Neural cell (in vitro differentiated cells): ENCODE results near the gene TMCO4.

Experiments
- EP300 ChIP-seq: fragments of 450-650 bp; conservative IDR thresholded peaks from 2 replicates; pipeline ENCODE4 v1.6.1; 2014; ENCODE audit warnings: antibody characterized with exemption, mild to moderate bottlenecking, moderate library complexity; ENCODE audit not compliant: poor library complexity, severe bottlenecking
- EZH2 ChIP-seq: fragments of 200-600, 300-800 bp; shearing (Covaris generic), sonication (generic); IDR thresholded peaks from 2 replicates; pipeline ENCODE4 v1.6.1; 2014; ENCODE audit warnings: antibody characterized with exemption, low read length, borderline replicate concordance, mild to moderate bottlenecking; ENCODE audit not compliant: insufficient read depth, poor library complexity, severe bottlenecking
- MXI1 ChIP-seq: fragments of 450-650 bp; conservative IDR thresholded peaks from 2 replicates; pipeline ENCODE4 v1.6.1; 2014; ENCODE audit warnings: antibody characterized with exemption, mild to moderate bottlenecking; ENCODE audit not compliant: poor library complexity, severe bottlenecking
- POLR2AphosphoS5 ChIP-seq: IDR thresholded peaks from 2 replicates; pipeline ENCODE4 v1.6.1; 2012
- RAD21 ChIP-seq: fragments of 450-650 bp; conservative IDR thresholded peaks from 2 replicates; pipeline ENCODE4 v1.6.1; 2014; ENCODE audit warnings: antibody characterized with exemption, mild to moderate bottlenecking, moderate library complexity
- TAF1 ChIP-seq: IDR thresholded peaks from 2 replicates; pipeline ENCODE4 v1.6.1; 2012; ENCODE audit warnings: low read depth
- TF ChIP-seq, protein P1 (sequence below): fragments of 450-650 bp; IDR thresholded peaks from 2 replicates; pipeline ENCODE4 v1.5.1; 2014; ENCODE audit warnings: antibody characterized with exemption, mild to moderate bottlenecking, moderate library complexity; ENCODE audit not compliant: poor library complexity, severe bottlenecking
- TF ChIP-seq, protein P2 (sequence below): IDR thresholded peaks from 2 replicates; pipeline ENCODE4 v1.6.1; 2012; ENCODE audit warnings: borderline replicate concordance

DNA sequence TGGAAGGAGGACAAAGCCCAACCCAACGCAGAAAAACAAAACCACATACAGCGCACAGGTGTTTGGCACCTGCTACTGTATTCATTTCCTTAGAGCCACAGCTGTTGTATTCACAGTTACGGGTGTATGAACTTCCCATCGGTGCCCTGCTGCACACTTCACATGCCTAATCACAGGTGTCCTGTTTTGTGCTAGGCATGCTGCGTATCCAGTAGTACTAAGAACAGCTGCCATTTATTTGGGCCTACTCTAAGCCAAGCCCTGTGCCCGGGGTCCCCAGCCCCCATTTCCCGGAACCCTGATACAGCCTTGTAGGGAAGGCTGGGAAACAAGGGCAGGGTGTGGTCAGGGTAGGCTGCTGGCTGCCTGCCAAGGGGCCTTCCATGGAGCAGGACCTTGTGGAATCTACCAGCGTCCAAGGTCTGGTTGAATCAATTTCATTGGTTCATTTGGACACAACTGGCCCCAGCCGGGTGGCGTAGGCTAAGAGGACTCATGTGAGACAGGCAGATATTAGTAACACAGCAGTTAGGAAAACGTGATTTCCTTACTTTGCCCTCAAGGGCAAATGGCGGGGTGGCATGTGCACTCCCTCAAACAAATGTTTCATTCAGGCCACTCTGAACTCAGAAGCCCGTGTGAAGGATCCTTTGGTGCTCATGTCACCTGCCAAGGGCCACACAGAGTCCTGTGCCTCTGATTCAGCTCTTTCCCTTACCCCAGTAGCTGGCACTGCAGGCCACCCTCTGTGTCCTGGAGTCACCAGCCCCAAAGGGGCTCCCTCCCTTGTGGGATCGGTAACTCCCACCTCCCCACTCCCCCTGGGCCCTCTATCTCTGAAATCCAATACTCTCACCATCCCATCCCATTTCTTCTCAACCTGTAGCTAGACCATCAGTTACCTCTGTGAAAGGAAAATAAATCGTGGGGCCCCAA lies 16.4 kb upstream of the TMCO4 start:
- TF ChIP-seq, protein P1, sequence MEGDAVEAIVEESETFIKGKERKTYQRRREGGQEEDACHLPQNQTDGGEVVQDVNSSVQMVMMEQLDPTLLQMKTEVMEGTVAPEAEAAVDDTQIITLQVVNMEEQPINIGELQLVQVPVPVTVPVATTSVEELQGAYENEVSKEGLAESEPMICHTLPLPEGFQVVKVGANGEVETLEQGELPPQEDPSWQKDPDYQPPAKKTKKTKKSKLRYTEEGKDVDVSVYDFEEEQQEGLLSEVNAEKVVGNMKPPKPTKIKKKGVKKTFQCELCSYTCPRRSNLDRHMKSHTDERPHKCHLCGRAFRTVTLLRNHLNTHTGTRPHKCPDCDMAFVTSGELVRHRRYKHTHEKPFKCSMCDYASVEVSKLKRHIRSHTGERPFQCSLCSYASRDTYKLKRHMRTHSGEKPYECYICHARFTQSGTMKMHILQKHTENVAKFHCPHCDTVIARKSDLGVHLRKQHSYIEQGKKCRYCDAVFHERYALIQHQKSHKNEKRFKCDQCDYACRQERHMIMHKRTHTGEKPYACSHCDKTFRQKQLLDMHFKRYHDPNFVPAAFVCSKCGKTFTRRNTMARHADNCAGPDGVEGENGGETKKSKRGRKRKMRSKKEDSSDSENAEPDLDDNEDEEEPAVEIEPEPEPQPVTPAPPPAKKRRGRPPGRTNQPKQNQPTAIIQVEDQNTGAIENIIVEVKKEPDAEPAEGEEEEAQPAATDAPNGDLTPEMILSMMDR = no peak
- TF ChIP-seq, protein P2, sequence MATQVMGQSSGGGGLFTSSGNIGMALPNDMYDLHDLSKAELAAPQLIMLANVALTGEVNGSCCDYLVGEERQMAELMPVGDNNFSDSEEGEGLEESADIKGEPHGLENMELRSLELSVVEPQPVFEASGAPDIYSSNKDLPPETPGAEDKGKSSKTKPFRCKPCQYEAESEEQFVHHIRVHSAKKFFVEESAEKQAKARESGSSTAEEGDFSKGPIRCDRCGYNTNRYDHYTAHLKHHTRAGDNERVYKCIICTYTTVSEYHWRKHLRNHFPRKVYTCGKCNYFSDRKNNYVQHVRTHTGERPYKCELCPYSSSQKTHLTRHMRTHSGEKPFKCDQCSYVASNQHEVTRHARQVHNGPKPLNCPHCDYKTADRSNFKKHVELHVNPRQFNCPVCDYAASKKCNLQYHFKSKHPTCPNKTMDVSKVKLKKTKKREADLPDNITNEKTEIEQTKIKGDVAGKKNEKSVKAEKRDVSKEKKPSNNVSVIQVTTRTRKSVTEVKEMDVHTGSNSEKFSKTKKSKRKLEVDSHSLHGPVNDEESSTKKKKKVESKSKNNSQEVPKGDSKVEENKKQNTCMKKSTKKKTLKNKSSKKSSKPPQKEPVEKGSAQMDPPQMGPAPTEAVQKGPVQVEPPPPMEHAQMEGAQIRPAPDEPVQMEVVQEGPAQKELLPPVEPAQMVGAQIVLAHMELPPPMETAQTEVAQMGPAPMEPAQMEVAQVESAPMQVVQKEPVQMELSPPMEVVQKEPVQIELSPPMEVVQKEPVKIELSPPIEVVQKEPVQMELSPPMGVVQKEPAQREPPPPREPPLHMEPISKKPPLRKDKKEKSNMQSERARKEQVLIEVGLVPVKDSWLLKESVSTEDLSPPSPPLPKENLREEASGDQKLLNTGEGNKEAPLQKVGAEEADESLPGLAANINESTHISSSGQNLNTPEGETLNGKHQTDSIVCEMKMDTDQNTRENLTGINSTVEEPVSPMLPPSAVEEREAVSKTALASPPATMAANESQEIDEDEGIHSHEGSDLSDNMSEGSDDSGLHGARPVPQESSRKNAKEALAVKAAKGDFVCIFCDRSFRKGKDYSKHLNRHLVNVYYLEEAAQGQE = no peak
- TF ChIP-seq EP300 = no peak
- no peak for TF ChIP-seq TAF1
- TF ChIP-seq MXI1 = no peak
- TF ChIP-seq POLR2AphosphoS5 = no peak
- no peak for TF ChIP-seq EZH2
- no peak for TF ChIP-seq RAD21
